IMR-90 (cell line): Measurements from ENCODE around the gene CDH1. TPM values are rescaled to one million over a fixed set of nuclear protein-coding genes. Genes with fewer than 3 reads are reported as not detected.

Experiments
- ATAC-seq: fragments of 200-7000 bp; cut with Tn5 transposase; 2 replicates; pipeline ENCODE4 v1.9.1; 2020; ENCODE audit warnings: low read depth, mild to moderate bottlenecking, moderate library complexity
- BruUV-seq: library from RNA; stranded (reverse); fragments of 400-500 nt; replicated peaks from 2 replicates; lab custom pipeline; 2021; lab: Mats Ljungman, UMichigan
- CTCF ChIA-PET: fragments of 300-600 bp; formaldehyde crosslinking; extraction: SDS; loops from one replicate; lab custom pipeline; 2021; ENCODE audit warnings: antibody characterized with exemption; lab: Yijun Ruan, JAX
- POLR2A ChIA-PET: fragments of 300-600 bp; sonication (Branson Sonifier 250); formaldehyde crosslinking; loops from one replicate; lab custom pipeline; 2022; ENCODE audit warnings: antibody characterized with exemption; ENCODE audit not compliant: unreplicated experiment; lab: Charles Lee
- DNase-seq: peaks from one replicate; pipeline ENCODE4 v3.0.0; 2013
- H2AFZ ChIP-seq: replicated peaks from 2 replicates; pipeline ENCODE3; 2013; ENCODE audit warnings: low read length, mild to moderate bottlenecking; ENCODE audit not compliant: poor library complexity
- H2AK5ac ChIP-seq: 2 replicates; pipeline ENCODE4 v1.6.1; 2013; ENCODE audit warnings: low read depth, low read length, inconsistent platforms
- H2AK9ac ChIP-seq: replicated peaks from 2 replicates; pipeline ENCODE3; 2013; ENCODE audit warnings: mild to moderate bottlenecking, low read depth, low read length, moderate library complexity; ENCODE audit not compliant: poor library complexity
- H2BK120ac ChIP-seq: 2 replicates; pipeline ENCODE4 v1.6.1; 2013; ENCODE audit warnings: low read depth, low read length, inconsistent platforms
- H2BK15ac ChIP-seq: 3 replicates; pipeline ENCODE4 v1.6.1; 2013; ENCODE audit warnings: low read depth, low read length, inconsistent platforms
- H2BK20ac ChIP-seq: 2 replicates; pipeline ENCODE4 v1.6.1; 2013; ENCODE audit warnings: low read depth, mild to moderate bottlenecking, inconsistent platforms, low read length, moderate library complexity
- H2BK5ac ChIP-seq: 2 replicates; pipeline ENCODE4 v1.6.1; 2013; ENCODE audit warnings: mild to moderate bottlenecking, low read depth, low read length, inconsistent platforms; ENCODE audit not compliant: poor library complexity, severe bottlenecking
- H3K14ac ChIP-seq: replicated peaks from 2 replicates; pipeline ENCODE4 v1.6.1; 2013; ENCODE audit warnings: low read depth, low read length, inconsistent platforms
- H3K18ac ChIP-seq: 2 replicates; pipeline ENCODE4 v1.6.1; 2013; ENCODE audit warnings: low read depth, low read length, control low read depth
- H3K23ac ChIP-seq: 2 replicates; pipeline ENCODE4 v1.6.1; 2013; ENCODE audit warnings: low read depth, low read length, inconsistent platforms
- H3K27ac ChIP-seq: 2 replicates; pipeline ENCODE4 v1.5.1; 2013; ENCODE audit warnings: mild to moderate bottlenecking, control low read depth, low read length; ENCODE audit not compliant: insufficient read depth
- H3K27me3 ChIP-seq: 2 replicates; pipeline ENCODE4 v1.6.1; 2013; ENCODE audit warnings: low read length; ENCODE audit not compliant: control insufficient read depth, insufficient read depth
- H3K36me3 ChIP-seq: 2 replicates; pipeline ENCODE4 v1.6.1; 2013; ENCODE audit warnings: low read length, mixed read lengths; ENCODE audit not compliant: control insufficient read depth, insufficient read depth
- H3K4ac ChIP-seq: 2 replicates; pipeline ENCODE4 v1.6.1; 2013; ENCODE audit warnings: low read depth, low read length, inconsistent platforms
- H3K4me1 ChIP-seq: 2 replicates; pipeline ENCODE4 v1.6.1; 2013; ENCODE audit warnings: low read length, mixed read lengths; ENCODE audit not compliant: control insufficient read depth, insufficient read depth
- H3K4me2 ChIP-seq: 2 replicates; pipeline ENCODE4 v1.6.1; 2013; ENCODE audit warnings: low read depth, mild to moderate bottlenecking, control low read depth, low read length, moderate library complexity
- H3K4me3 ChIP-seq: 2 replicates; pipeline ENCODE4 v1.5.1; 2013; ENCODE audit warnings: low read depth, mild to moderate bottlenecking, control low read depth, low read length, moderate library complexity; ENCODE audit not compliant: insufficient read depth
- H3K56ac ChIP-seq: 2 replicates; pipeline ENCODE4 v1.6.1; 2013; ENCODE audit warnings: low read length, inconsistent platforms; ENCODE audit not compliant: insufficient read depth; ENCODE audit errors: extremely low read depth
- H3K79me1 ChIP-seq, 2 experiments: 2 replicates each; pipeline ENCODE4 v1.6.1; 2013; ENCODE audit warnings: low read length in 2 of 2, inconsistent platforms in 1 of 2, low read depth in 1 of 2
- H3K9ac ChIP-seq: 2 replicates; pipeline ENCODE4 v1.6.1; 2013; ENCODE audit warnings: low read depth, low read length, control low read depth
- H3K9me1 ChIP-seq: 2 replicates; pipeline ENCODE4 v1.6.1; 2013; ENCODE audit warnings: low read length, inconsistent platforms; ENCODE audit not compliant: insufficient read depth
- H3K9me3 ChIP-seq: 2 replicates; pipeline ENCODE4 v1.6.1; 2013; ENCODE audit warnings: low read length; ENCODE audit not compliant: control insufficient read depth, insufficient read depth
- H4K20me1 ChIP-seq: 2 replicates; pipeline ENCODE4 v1.6.1; 2013; ENCODE audit warnings: low read length, inconsistent platforms; ENCODE audit not compliant: insufficient read depth
- H4K5ac ChIP-seq: 2 replicates; pipeline ENCODE4 v1.6.1; 2013; ENCODE audit warnings: mild to moderate bottlenecking, low read depth, low read length, control low read depth
- H4K8ac ChIP-seq, 2 experiments: 2 replicates each; pipeline ENCODE4 v1.6.1; 2013; ENCODE audit warnings: low read depth in 2 of 2, low read length in 2 of 2, control low read depth in 1 of 2, inconsistent platforms in 1 of 2
- H4K91ac ChIP-seq: 2 replicates; pipeline ENCODE4 v1.6.1; 2013; ENCODE audit warnings: low read depth, low read length, inconsistent platforms; ENCODE audit not compliant: insufficient read depth
- BHLHE40 ChIP-seq: fragments of 150-350 bp; IDR thresholded peaks from 2 replicates; pipeline ENCODE4 v1.6.1; 2016; ENCODE audit warnings: mild to moderate bottlenecking, low read depth, low read length
- CEBPB ChIP-seq: IDR thresholded peaks from 2 replicates; pipeline ENCODE4 v1.6.1; 2012; ENCODE audit warnings: low read depth, low read length, improper control_type of control experiment
- CHD1 ChIP-seq: IDR thresholded peaks from 2 replicates; pipeline ENCODE4 v1.6.1; 2012; ENCODE audit warnings: low read depth, low read length, improper control_type of control experiment
- FOS ChIP-seq: fragments of 150-350 bp; IDR thresholded peaks from 2 replicates; pipeline ENCODE4 v1.6.1; 2016; ENCODE audit warnings: low read depth, low read length
- MAZ ChIP-seq: IDR thresholded peaks from 2 replicates; pipeline ENCODE4 v1.6.1; 2012; ENCODE audit warnings: low read depth, mild to moderate bottlenecking, low read length, improper control_type of control experiment, moderate library complexity, borderline replicate concordance
- MXI1 ChIP-seq: IDR thresholded peaks from 2 replicates; pipeline ENCODE4 v1.6.1; 2012; ENCODE audit warnings: low read depth, mild to moderate bottlenecking, low read length, moderate library complexity, borderline replicate concordance
- NFE2L2 ChIP-seq: fragments of 150-350 bp; IDR thresholded peaks from 2 replicates; pipeline ENCODE4 v1.6.1; 2016; ENCODE audit warnings: low read depth, mild to moderate bottlenecking, low read length
- POLR2A ChIP-seq: IDR thresholded peaks from 2 replicates; pipeline ENCODE4 v1.6.1; 2012; ENCODE audit warnings: mild to moderate bottlenecking, low read depth, low read length
- RCOR1 ChIP-seq: IDR thresholded peaks from 2 replicates; pipeline ENCODE4 v1.6.1; 2012; ENCODE audit warnings: mild to moderate bottlenecking, low read length, improper control_type of control experiment; ENCODE audit not compliant: insufficient replicate concordance
- RFX5 ChIP-seq: IDR thresholded peaks from 2 replicates; pipeline ENCODE4 v1.8.0; 2012; ENCODE audit warnings: low read depth, mild to moderate bottlenecking, low read length, moderate library complexity
- SMC3 ChIP-seq: fragments of 150-350 bp; IDR thresholded peaks from 2 replicates; pipeline ENCODE4 v1.6.1; 2016; ENCODE audit warnings: low read depth, mild to moderate bottlenecking, antibody characterized with exemption, low read length, moderate library complexity
- WGBS, 2 experiments: methylation state at CpG; one replicate each; pipeline versions ENCODE4 v1.1.5 to v1.1.7; 2013; ENCODE audit warnings: missing lambda C conversion rate in 2 of 2; ENCODE audit not compliant: insufficient read length in 1 of 2; ENCODE audit errors: extremely low coverage in 2 of 2; 5-methylcytosine and 5-hydroxymethylcytosine counted together
- dilution Hi-C: fragments of 300-500 bp; cut with HindIII; formaldehyde crosslinking; loops from one replicate; pipeline ENCODE4 v1.14.3; 2018; ENCODE audit warnings: low sequenced_read_pairs; ENCODE audit not compliant: unreplicated experiment
- in situ Hi-C: fragments of 300-500 bp; cut with MboI; formaldehyde crosslinking; loops from 3 replicates; pipeline ENCODE4 v1.14.3; 2019; ENCODE audit warnings: low sequenced_read_pairs, inconsistent platforms, mixed read lengths
- intact Hi-C: fragments of 100-400 bp; cut with micrococcal nuclease; formaldehyde crosslinking; loops from 2 replicates; pipeline ENCODE4 v1.10.0; 2022
- polyA plus RNA-seq, 3 experiments: library from polyadenylated mRNA; depleted of rRNA; stranded (reverse); fragments of >200 nt; gene quantifications; 2 replicates each; pipeline ENCODE4 v1.2.3, GENCODE V29; 2012; ENCODE audit warnings: low replicate concordance in 1 of 3
- total RNA-seq: library from RNA; depleted of rRNA; stranded (reverse); fragments of >200 nt; gene quantifications from 2 replicates; pipeline ENCODE4 v1.2.3, GENCODE V29; 2012
- TF ChIP-seq, protein P1 (sequence below): fragments of 150-350 bp; IDR thresholded peaks from 2 replicates; pipeline ENCODE4 v1.6.1; 2017; ENCODE audit warnings: mild to moderate bottlenecking, antibody characterized with exemption, low read length, low read depth
- TF ChIP-seq, protein P2 (sequence below): conservative IDR thresholded peaks from 2 replicates; pipeline ENCODE4 v1.5.1; 2012; ENCODE audit warnings: mild to moderate bottlenecking, low read depth, low read length, improper control_type of control experiment

Gene CDH1
- total and polyA plus RNA-seq, 2 of the 4 experiments (the other 2 are of a cell fraction): under 0.01 TPM; not detected in 1

- H3K9me3 ChIP-seq: no peaks in the 10 kb centered on the region
- in situ Hi-C loops: no loop called here
- ATAC-seq (no peak), DNase-seq (no peak)
- H2BK5ac ChIP-seq: no peak overlapping the region
- no peak overlapping the region for H3K4ac ChIP-seq
- H4K8ac ChIP-seq: no peak overlapping the region
- no peaks in the 10 kb centered on the region for H3K36me3 ChIP-seq
- H3K9me1 ChIP-seq: no peaks in the 10 kb centered on the region
- no peak overlapping the region for H3K18ac ChIP-seq
- POLR2A ChIA-PET: no interaction called here
- no peak overlapping the region for H3K4me2 ChIP-seq
- no peak overlapping the region for H3K56ac ChIP-seq
- H2AK9ac ChIP-seq: no peak overlapping the region
- CTCF ChIA-PET: no interaction called here
- H2BK20ac ChIP-seq: no peak overlapping the region
- no peak overlapping the region for H2AK5ac ChIP-seq
- H4K91ac ChIP-seq: no peak overlapping the region
- no CpG with 5 or more reads among the region's 5 CpGs for WGBS, 2 experiments
- no peak overlapping the region for H3K14ac ChIP-seq
- no peaks in the 10 kb centered on the region for H3K4me1 ChIP-seq
- no peaks in the 10 kb centered on the region for H4K20me1 ChIP-seq
- no peak overlapping the region for H2AFZ ChIP-seq
- H3K9ac ChIP-seq: no peak overlapping the region
- no peak overlapping the region for H3K23ac ChIP-seq
- dilution Hi-C loops: no loop called here
- H2BK120ac ChIP-seq: no peak overlapping the region
- BruUV-seq: no TSS peak
- no peak overlapping the region for H2BK15ac ChIP-seq
- no peak for TF ChIP-seq MXI1
- no peak for TF ChIP-seq RCOR1
- no peak for TF ChIP-seq POLR2A
- no peak for TF ChIP-seq RFX5
- TF ChIP-seq, protein P1, sequence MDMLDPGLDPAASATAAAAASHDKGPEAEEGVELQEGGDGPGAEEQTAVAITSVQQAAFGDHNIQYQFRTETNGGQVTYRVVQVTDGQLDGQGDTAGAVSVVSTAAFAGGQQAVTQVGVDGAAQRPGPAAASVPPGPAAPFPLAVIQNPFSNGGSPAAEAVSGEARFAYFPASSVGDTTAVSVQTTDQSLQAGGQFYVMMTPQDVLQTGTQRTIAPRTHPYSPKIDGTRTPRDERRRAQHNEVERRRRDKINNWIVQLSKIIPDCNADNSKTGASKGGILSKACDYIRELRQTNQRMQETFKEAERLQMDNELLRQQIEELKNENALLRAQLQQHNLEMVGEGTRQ: no peak
- no peak for TF ChIP-seq CHD1
- no peak for TF ChIP-seq NFE2L2
- TF ChIP-seq MAZ: no peak
- TF ChIP-seq CEBPB: no peak
- TF ChIP-seq BHLHE40: no peak
- TF ChIP-seq, protein P2, sequence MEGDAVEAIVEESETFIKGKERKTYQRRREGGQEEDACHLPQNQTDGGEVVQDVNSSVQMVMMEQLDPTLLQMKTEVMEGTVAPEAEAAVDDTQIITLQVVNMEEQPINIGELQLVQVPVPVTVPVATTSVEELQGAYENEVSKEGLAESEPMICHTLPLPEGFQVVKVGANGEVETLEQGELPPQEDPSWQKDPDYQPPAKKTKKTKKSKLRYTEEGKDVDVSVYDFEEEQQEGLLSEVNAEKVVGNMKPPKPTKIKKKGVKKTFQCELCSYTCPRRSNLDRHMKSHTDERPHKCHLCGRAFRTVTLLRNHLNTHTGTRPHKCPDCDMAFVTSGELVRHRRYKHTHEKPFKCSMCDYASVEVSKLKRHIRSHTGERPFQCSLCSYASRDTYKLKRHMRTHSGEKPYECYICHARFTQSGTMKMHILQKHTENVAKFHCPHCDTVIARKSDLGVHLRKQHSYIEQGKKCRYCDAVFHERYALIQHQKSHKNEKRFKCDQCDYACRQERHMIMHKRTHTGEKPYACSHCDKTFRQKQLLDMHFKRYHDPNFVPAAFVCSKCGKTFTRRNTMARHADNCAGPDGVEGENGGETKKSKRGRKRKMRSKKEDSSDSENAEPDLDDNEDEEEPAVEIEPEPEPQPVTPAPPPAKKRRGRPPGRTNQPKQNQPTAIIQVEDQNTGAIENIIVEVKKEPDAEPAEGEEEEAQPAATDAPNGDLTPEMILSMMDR: no peak
- TF ChIP-seq SMC3: no peak
- no peak for TF ChIP-seq FOS
- H3K4me3 ChIP-seq: no peak overlapping the region
- H4K5ac ChIP-seq: no peak overlapping the region
- intact Hi-C loops: no loop called here
- no peaks in the 10 kb centered on the region for H3K79me1 ChIP-seq
- H3K27me3 ChIP-seq: peaks cover 4% of the 10 kb centered on the region
- H3K27ac ChIP-seq: no peak overlapping the region
Observed at GRCh38 chr16:68689921-68690320, 47.2 kb upstream of the CDH1 start.
